ENCODE data around the gene GABARAPL1.
"Not testable (repeated sequence)": the region's sequence is repeated elsewhere in the genome, so short reads cannot be mapped to it uniquely, and the experiment has no call there.

GABARAPL1 gene

GRCh38 chr12:10212739-10213131, at the start of gene GABARAPL1:
Gene GABARAPL1, plus strand, starts transcription at chr12:10212877. Its CDS starts 253 bp downstream, at chr12:10213130.
- peak; percentile 63 for DNase-seq (ENCODE audit: low read depth)

GRCh38 chr12:10163084-10163483, 49.6 kb upstream of the GABARAPL1 start:
- DNase-seq (ENCODE audit: low read depth): no peak

- no peak for DNase-seq (ENCODE audit: low read depth)
These were observed 47.3 kb upstream of the GABARAPL1 start for GRCh38 chr12:10165421-10165820.

GRCh38 chr12:10167599-10167998, 45.1 kb upstream of the GABARAPL1 start:
- DNase-seq (ENCODE audit: low read depth): no peak

- DNase-seq (ENCODE audit: low read depth): no peak
These were observed 43.6 kb upstream of the GABARAPL1 start for GRCh38 chr12:10169104-10169503.

DNA sequence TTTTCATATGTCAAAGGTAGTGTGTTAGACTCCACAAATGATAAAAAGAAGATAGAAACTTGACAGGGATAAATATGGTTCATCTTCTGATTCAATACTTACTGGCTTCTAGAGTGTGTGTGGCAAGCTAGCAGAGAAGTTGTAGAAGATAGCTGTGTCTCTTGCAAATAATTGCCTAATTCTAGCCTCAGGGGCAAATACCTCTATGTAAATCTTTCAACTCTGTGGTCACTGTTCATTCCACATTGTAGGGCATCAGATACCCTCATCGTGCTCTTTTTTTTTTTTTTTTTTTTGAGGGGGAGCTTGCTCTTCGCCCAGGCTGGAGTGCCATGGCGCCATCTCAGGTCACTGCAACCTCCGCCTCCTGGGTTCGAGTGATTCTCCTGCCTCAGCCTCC, 42.5 kb upstream of the GABARAPL1 start:
- DNase-seq (ENCODE audit: low read depth): no peak

GRCh38 chr12:10171973-10172728, 40.5 kb upstream of the GABARAPL1 start, which contains the start of gene OLR1:
Gene OLR1, minus strand, starts transcription at chr12:10172132. Its CDS starts 55 bp downstream, at chr12:10172077.
- no peak for DNase-seq (ENCODE audit: low read depth)

GRCh38 chr12:10174986-10175614, 37.6 kb upstream of the GABARAPL1 start:
- no peak for DNase-seq (ENCODE audit: low read depth)

GRCh38 chr12:10175846-10176636, 36.6 kb upstream of the GABARAPL1 start:
- no peak for DNase-seq (ENCODE audit: low read depth)

DNA sequence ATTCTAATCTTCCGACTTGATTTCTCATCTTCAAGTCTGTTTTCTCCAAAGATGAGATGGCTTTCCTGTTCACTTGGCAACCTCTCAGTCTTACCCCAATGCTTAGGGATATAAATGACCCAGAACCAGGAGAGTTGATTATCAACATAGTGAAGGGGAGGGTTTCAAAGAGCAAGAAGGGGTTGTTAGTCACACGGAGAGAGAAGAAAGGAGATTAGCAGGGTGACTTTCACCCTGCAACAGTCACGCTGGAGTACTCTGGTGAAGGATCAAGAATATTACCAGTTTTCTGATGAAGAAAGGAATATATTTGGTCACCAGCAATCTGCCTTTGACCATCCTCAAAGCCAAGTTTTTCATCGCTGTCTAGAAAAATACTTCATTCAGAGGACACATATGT, 33.9 kb upstream of the GABARAPL1 start, which contains the start of gene TMEM52B:
TMEM52B (plus strand) TSS at position 212 of the 400 bp plus-strand sequence. CDS start 543 bp downstream, outside the sequence.
- DNase-seq (ENCODE audit: low read depth): no peak

DNA sequence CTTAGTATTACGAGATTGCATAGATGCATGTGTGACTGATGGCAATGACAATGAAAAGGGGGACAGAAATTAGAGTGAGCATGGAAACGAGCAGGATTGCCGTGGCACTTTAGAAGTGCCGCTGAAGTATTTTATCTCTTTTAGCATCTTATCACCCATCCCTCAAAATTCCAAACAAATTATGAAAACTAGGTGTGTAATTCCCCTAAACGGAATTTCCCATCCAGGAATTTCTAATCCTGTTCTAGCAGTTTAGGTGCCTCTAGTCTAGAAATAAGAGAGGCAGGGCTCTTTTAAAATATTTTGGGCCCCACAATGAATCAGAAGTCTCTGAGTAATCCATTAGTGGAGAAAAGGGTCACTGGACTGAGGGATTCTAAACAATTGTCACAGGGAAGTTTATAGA, 32.9 kb upstream of the GABARAPL1 start:
- no peak for DNase-seq (ENCODE audit: low read depth)

GRCh38 chr12:10182354-10183049, 30.2 kb upstream of the GABARAPL1 start:
- no peak for DNase-seq (ENCODE audit: low read depth)

- no peak for DNase-seq (ENCODE audit: low read depth)
These were observed 28.3 kb upstream of the GABARAPL1 start for GRCh38 chr12:10184261-10184843.

DNA sequence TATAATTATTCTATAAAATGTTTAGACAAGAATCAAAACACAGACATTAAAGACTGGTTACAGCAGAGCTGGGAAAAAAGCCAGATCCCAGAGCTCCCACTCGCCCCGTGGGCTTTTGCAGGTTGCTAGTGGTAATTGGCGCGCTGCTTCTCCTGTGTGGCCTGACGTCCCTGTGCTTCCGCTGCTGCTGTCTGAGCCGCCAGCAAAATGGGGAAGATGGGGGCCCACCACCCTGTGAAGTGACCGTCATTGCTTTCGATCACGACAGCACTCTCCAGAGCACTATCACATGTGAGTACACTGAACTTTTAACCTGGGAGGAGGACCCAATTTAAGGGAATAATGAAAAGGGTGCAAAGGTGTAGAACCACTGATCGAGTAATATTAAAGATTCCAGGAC, 26.4 kb upstream of the GABARAPL1 start:
- DNase-seq (ENCODE audit: low read depth): no peak

- DNase-seq (ENCODE audit: low read depth): not testable (repeated sequence)
These were observed 25.7 kb upstream of the GABARAPL1 start for GRCh38 chr12:10186958-10187357.

DNA sequence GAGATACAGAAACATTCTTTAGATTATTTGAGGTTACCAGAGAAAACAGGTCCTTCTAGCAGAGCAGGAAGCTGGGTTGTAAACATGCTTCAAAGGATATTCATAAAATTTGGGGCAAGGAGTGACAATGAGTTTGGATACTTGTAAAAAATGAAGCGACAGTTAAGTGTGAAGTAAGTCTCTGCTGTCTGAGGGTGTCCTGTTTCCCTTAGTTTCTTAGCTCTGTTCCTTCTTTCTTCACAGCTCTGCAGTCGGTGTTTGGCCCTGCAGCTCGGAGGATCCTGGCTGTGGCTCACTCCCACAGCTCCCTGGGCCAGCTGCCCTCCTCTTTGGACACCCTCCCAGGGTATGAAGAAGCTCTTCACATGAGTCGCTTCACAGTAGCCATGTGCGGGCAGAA, 23.0 kb upstream of the GABARAPL1 start:
- DNase-seq (ENCODE audit: low read depth): no peak

DNA sequence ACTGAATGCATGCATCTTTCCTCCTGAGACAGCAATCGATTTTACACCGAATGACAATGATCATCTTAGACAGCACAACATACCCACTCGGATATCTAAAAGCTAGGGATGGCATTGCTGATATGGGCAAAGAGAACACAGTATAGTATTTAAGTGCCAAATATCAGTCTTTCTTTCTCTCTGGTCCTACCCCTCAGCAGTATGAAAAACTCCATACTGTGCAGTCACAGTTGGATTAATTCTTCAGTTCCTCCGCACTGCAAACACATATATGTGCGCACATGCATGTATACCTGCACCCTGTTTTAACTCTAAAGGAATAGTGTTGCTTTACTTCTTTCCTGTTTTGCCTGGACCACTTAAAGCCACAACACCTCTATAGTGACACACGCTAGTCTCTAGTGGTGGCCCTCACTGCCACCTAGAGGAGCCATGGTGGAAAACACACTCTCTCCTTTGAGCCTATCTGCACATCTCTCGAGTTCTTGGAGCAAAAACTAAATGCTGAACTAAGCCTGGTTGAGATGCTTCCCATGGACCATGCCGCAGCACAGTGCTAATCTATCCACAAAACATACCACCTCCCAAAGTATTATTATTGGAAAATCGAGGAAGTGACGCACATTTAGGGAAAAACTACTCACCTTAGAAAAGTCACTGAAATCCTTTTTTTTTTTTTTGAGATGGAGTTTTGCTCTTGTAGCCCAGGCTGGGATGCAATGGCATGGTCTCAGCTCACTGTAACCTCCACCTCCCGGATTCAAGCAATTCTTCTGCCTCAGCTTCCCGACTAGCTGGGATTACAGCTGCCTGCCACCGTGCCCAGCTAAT, 21.9 kb upstream of the GABARAPL1 start:
- peak; percentile 28 for DNase-seq (ENCODE audit: low read depth)

DNA sequence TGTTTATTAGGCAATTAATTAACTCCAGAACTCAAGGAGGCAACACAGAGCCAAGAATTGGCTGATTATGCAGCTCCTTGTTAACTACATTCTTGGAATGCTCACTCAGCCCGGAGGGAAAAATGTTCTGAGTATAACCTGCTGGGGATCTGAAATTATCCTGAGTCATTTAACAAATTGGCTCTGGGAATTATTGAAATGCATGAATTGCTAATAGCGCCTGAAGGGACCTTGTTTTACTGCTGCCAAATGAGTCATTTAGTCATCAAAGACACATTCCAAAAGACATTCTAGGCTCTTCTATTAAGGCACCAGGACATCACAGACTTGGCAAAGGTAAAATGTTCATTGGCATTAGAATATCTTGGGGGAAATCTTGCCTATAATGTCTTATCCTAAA, 20.8 kb upstream of the GABARAPL1 start:
- DNase-seq (ENCODE audit: low read depth): no peak

DNA sequence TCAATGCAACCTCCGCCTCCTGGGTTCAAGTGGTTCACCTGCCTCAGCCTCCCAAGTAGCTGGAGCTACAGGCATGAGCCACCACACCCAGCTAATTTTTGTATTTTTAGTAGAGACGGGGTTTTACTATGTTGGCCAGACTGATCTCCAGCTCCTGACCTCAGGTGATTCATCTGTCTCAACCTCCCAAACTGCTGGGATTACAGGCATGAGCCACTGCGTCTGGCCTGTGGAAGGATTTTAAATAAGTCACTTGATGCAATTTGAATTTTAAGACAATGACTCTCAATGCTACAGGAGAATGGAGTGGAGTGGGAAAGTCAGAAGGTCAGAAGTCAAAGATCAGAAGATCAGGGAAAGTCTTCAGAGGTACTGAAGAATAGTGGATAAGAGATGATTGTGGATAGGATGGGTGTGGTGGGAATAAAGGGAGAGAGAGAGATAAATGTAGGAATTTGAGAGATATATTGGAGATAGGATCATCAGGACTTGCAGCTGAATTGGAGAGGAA, 18.5 kb upstream of the GABARAPL1 start:
- no peak for DNase-seq (ENCODE audit: low read depth)

GRCh38 chr12:10196210-10196609, 16.5 kb upstream of the GABARAPL1 start:
- no peak for DNase-seq (ENCODE audit: low read depth)

Measured in stimulated activated CD8-positive, alpha-beta memory T cell treated with anti-CD3 and anti-CD28 coated beads, Interleukin-12 subunit alpha, Interleukin-12 subunit beta, amount 100 ng/mL, for 1 hour (primary cell).